Colonic mucosa (tissue), 4 donors: ENCODE results near the gene P3H4. TPM values are rescaled to one million over a fixed set of nuclear protein-coding genes. Genes with fewer than 3 reads are reported as not detected.

Experiments used
- DNase-seq: peaks from one replicate; pipeline ENCODE4 v3.0.0-alpha.2; 2020
- H3K27ac ChIP-seq: fragments of 200-600 bp; one replicate; pipeline ENCODE4 v1.8.0; 2021
- H3K27me3 ChIP-seq: fragments of 200-600 bp; one replicate; pipeline ENCODE4 v1.8.0; 2021
- H3K36me3 ChIP-seq: fragments of 200-600 bp; one replicate; pipeline ENCODE4 v1.8.0; 2021
- H3K4me1 ChIP-seq: fragments of 200-600 bp; one replicate; pipeline ENCODE4 v1.8.0; 2021; ENCODE audit warnings: mild to moderate bottlenecking
- H3K4me3 ChIP-seq: fragments of 200-600 bp; one replicate; pipeline ENCODE4 v1.8.0; 2021
- H3K9ac ChIP-seq, 2 donors: one replicate each; pipeline ENCODE4 v1.7.0; 2013; ENCODE audit warnings: control low read depth in 2 of 2, low read depth in 2 of 2, low read length in 2 of 2
- H3K9me3 ChIP-seq: fragments of 200-600 bp; one replicate; pipeline ENCODE4 v1.8.0; 2021
- intact Hi-C: fragments of 100-400 bp; cut with DNase I; formaldehyde crosslinking; loops from one replicate; pipeline ENCODE4 v1.14.1; 2022
- total RNA-seq, 2 donors: library from RNA; stranded (reverse); fragmentation: NEBNext Ultra II Directional in 1 of 2; extraction: Animal tissue kit (Norgen Biotek cat#: 25700) in 1 of 2; gene quantifications; one replicate each; pipeline ENCODE4 v1.2.1, GENCODE V29; 2021
- TF ChIP-seq, protein P1 (sequence below): fragments of 200-600 bp; IDR thresholded peaks from one replicate; pipeline ENCODE4 v1.8.0; 2022; ENCODE audit warnings: antibody characterized with exemption, mild to moderate bottlenecking
- donor health status: healthy.
- donor health status: DM: no; HTN: no; CAD: no.
- donor health status: DM: no; HTN: no; CAD: no.

The P3H4 gene
- total RNA-seq, 2 donors from 2014 or later: 8.5 to 16.7 TPM

DNA sequence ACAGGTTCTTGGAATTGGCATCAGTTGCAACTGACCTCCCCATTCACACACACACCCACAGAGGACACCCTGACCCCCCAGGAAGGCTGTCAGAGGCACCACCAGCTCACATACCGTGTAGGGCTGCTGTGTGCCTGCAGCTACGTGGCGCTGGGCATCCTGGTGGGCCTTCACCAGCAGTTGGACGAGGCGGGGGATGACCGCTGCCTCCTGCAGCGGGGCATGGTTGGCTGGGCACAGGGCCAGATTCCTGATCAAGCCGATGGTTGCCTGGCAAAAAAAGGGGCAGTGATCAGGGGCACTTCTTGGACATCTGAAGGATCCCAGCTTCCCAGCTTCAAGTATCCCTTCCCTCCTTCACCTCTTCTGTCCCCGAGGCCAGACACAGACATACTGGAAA is 53.1 kb downstream of the P3H4 start:
- TF ChIP-seq, protein P1, sequence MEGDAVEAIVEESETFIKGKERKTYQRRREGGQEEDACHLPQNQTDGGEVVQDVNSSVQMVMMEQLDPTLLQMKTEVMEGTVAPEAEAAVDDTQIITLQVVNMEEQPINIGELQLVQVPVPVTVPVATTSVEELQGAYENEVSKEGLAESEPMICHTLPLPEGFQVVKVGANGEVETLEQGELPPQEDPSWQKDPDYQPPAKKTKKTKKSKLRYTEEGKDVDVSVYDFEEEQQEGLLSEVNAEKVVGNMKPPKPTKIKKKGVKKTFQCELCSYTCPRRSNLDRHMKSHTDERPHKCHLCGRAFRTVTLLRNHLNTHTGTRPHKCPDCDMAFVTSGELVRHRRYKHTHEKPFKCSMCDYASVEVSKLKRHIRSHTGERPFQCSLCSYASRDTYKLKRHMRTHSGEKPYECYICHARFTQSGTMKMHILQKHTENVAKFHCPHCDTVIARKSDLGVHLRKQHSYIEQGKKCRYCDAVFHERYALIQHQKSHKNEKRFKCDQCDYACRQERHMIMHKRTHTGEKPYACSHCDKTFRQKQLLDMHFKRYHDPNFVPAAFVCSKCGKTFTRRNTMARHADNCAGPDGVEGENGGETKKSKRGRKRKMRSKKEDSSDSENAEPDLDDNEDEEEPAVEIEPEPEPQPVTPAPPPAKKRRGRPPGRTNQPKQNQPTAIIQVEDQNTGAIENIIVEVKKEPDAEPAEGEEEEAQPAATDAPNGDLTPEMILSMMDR: no peak
- no peak overlapping the region for H3K27ac ChIP-seq
- intact Hi-C loops: no loop called here
- H3K9ac ChIP-seq: no peak overlapping the region
- H3K36me3 ChIP-seq: peaks cover 15% of the 10 kb centered on the region
- no peaks in the 10 kb centered on the region for H3K4me1 ChIP-seq
- H3K9me3 ChIP-seq: no peaks in the 10 kb centered on the region
- DNase-seq: no peak
- no peak overlapping the region for H3K4me3 ChIP-seq
- no peaks in the 10 kb centered on the region for H3K27me3 ChIP-seq

DNA sequence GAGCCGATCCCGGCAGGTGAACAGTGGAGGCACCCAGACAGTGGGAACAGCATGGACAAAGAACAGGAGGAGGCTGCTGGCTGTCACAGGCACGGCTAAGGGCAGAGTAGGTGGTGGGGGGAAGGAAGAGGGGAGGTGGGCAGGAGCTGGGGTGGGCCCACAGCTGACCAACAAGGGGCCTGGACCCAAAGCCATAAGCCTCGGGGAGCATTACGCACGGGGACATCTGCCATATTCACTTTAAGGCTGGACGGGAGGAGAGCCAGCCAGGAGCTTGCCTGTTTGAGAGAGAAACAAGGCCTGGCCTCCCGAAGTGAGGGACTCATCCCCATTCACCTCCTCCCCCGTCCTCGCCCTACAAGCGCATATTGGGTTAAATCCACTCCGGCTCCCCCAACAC is 57.7 kb downstream of the P3H4 start:
- H3K36me3 ChIP-seq: peaks cover 6% of the 10 kb centered on the region
- no peaks in the 10 kb centered on the region for H3K4me1 ChIP-seq
- DNase-seq: no peak
- no peak overlapping the region for H3K27ac ChIP-seq
- no peaks in the 10 kb centered on the region for H3K9me3 ChIP-seq
- no peak overlapping the region for H3K4me3 ChIP-seq
- TF ChIP-seq, protein P1: no peak
- H3K27me3 ChIP-seq: no peaks in the 10 kb centered on the region
- H3K9ac ChIP-seq: no peak overlapping the region
- intact Hi-C loops: no loop called here

Other genes with a start within 250 kb of the P3H4 start
- gene KRT9, start 239.9 kb downstream of the P3H4 start, total RNA-seq: not detected
- gene KRT14, start 225.1 kb downstream of the P3H4 start, total RNA-seq: not detected
- gene KRT16, start 199.2 kb downstream of the P3H4 start, total RNA-seq: not detected
- gene KRT17, start 187.4 kb downstream of the P3H4 start, total RNA-seq: 1 to 10 TPM in 1 of 2 donors, not detected in 1; 1.2 TPM
- gene EIF1, start 123.1 kb downstream of the P3H4 start, total RNA-seq: 100 to 1,000 TPM; 574 to 740 TPM
- not detected for gene GAST, start 99.6 kb downstream of the P3H4 start, total RNA-seq
- under 1 TPM; 0.10 to 0.53 TPM for gene HAP1, start 77.3 kb downstream of the P3H4 start, total RNA-seq
- 100 to 1,000 TPM; 317 to 353 TPM for gene JUP, start 25.2 kb downstream of the P3H4 start, total RNA-seq
- gene FKBP10, start 1.1 kb upstream of the P3H4 start, total RNA-seq: 10 to 100 TPM; 10.3 to 12.8 TPM
- gene NT5C3B, start 24.3 kb upstream of the P3H4 start, total RNA-seq: 10 to 100 TPM; 19.5 to 20.2 TPM
- gene KLHL10, start 25.9 kb upstream of the P3H4 start, total RNA-seq: not detected
- 10 to 100 TPM in 1 of 2 donors, 1 to 10 TPM in 1; 10.0 to 14.0 TPM for gene KLHL11, start 53.5 kb upstream of the P3H4 start, total RNA-seq
- 100 to 1,000 TPM; 135 to 145 TPM for gene ACLY, start 107.0 kb upstream of the P3H4 start, total RNA-seq
- under 1 TPM; 0.15 to 0.19 TPM for gene ODAD4, start 118.7 kb upstream of the P3H4 start, total RNA-seq
- gene CNP, start 154.8 kb upstream of the P3H4 start, total RNA-seq: 10 to 100 TPM; 44.7 to 49.4 TPM
- 100 to 1,000 TPM in 1 of 2 donors, 10 to 100 TPM in 1; 82.7 to 103 TPM for gene DNAJC7, start 205.5 kb upstream of the P3H4 start, total RNA-seq
- gene NKIRAS2, start 208.1 kb upstream of the P3H4 start, total RNA-seq: 10 to 100 TPM; 25.8 to 26.3 TPM
- 1 to 10 TPM in 1 of 2 donors, under 1 TPM in 1; 0.84 to 1.2 TPM for gene C17orf113, start 238.7 kb upstream of the P3H4 start, total RNA-seq